ENCODE data around the gene PSG2.
"Not testable (repeated sequence)": the region's sequence is repeated elsewhere in the genome, so short reads cannot be mapped to it uniquely, and the experiment has no call there.

The PSG2 gene

GRCh38 chr19:43062418-43062817 is 20.1 kb downstream of the PSG2 start:
- not testable (repeated sequence) for DNase-seq

- DNase-seq = not testable (repeated sequence)
Observed at GRCh38 chr19:43061326-43061725, 21.2 kb downstream of the PSG2 start.

GRCh38 chr19:43060254-43060653 is 22.2 kb downstream of the PSG2 start:
- DNase-seq = not testable (repeated sequence)

GRCh38 chr19:43059482-43059881 is 23.0 kb downstream of the PSG2 start:
- not testable (repeated sequence) for DNase-seq

GRCh38 chr19:43058440-43058839 is 24.1 kb downstream of the PSG2 start:
- DNase-seq = not testable (repeated sequence)

GRCh38 chr19:43047966-43048365 is 34.5 kb downstream of the PSG2 start:
- DNase-seq = not testable (repeated sequence)

GRCh38 chr19:43046578-43046977 is 35.9 kb downstream of the PSG2 start:
- DNase-seq = not testable (repeated sequence)

- not testable (repeated sequence) for DNase-seq
Observed at GRCh38 chr19:43043492-43044180, 38.9 kb downstream of the PSG2 start.

- not testable (repeated sequence) for DNase-seq
Observed at GRCh38 chr19:43031645-43032044, 50.9 kb downstream of the PSG2 start.

GRCh38 chr19:43028866-43029265 is 53.6 kb downstream of the PSG2 start:
- no peak for DNase-seq

GRCh38 chr19:43027985-43028384 is 54.5 kb downstream of the PSG2 start:
- not testable (repeated sequence) for DNase-seq

GRCh38 chr19:43027061-43027460 is 55.4 kb downstream of the PSG2 start:
- not testable (repeated sequence) for DNase-seq

- DNase-seq = not testable (repeated sequence)
Observed at GRCh38 chr19:43026369-43026768, 56.1 kb downstream of the PSG2 start, which contains the start of gene PSG11. Gene PSG11, minus strand, starts transcription at chr19:43026469. Its CDS starts 97 bp downstream, at chr19:43026372.

GRCh38 chr19:43022098-43022497 is 60.4 kb downstream of the PSG2 start:
- DNase-seq = not testable (repeated sequence)

- DNase-seq = not testable (repeated sequence)
Observed at GRCh38 chr19:43021629-43022028, 60.9 kb downstream of the PSG2 start.

GRCh38 chr19:43019588-43019987 is 62.9 kb downstream of the PSG2 start:
- not testable (repeated sequence) for DNase-seq
